GM19395 (cell line): Measurements from ENCODE around the gene CDYL2.
"Not testable (repeated sequence)": the region's sequence is repeated elsewhere in the genome, so short reads cannot be mapped to it uniquely, and the experiment has no call there.

Source experiments
- ATAC-seq: cut with Tn5 transposase; IDR thresholded peaks from one replicate; pipeline ENCODE4 v1.9.1; 2021; ENCODE audit warnings: mild to moderate bottlenecking, moderate library complexity; ENCODE audit not compliant: unreplicated experiment

Gene CDYL2

GRCh38 chr16:80680046-80680445 lies 124.4 kb downstream of the CDYL2 start:
- ATAC-seq, result no peak

GRCh38 chr16:80674884-80675283 lies 129.5 kb downstream of the CDYL2 start:
- no peak for ATAC-seq

GRCh38 chr16:80672379-80672778 lies 132.0 kb downstream of the CDYL2 start:
- ATAC-seq, result no peak

GRCh38 chr16:80671281-80671849 lies 133.0 kb downstream of the CDYL2 start:
- ATAC-seq, result peak; percentile 69

GRCh38 chr16:80670170-80670865 lies 134.1 kb downstream of the CDYL2 start:
- no peak for ATAC-seq

- no peak for ATAC-seq
Observed at GRCh38 chr16:80669673-80670072, 134.7 kb downstream of the CDYL2 start.

GRCh38 chr16:80667925-80668324 lies 136.5 kb downstream of the CDYL2 start:
- no peak for ATAC-seq

- ATAC-seq, result no peak
Observed at GRCh38 chr16:80667251-80667560, 137.2 kb downstream of the CDYL2 start.

- no peak for ATAC-seq
Observed at GRCh38 chr16:80666378-80667250, 137.8 kb downstream of the CDYL2 start.

GRCh38 chr16:80665356-80665755 lies 139.0 kb downstream of the CDYL2 start:
- ATAC-seq, result no peak

GRCh38 chr16:80664786-80665185 lies 139.6 kb downstream of the CDYL2 start:
- ATAC-seq, result no peak

GRCh38 chr16:80664226-80664625 lies 140.2 kb downstream of the CDYL2 start:
- ATAC-seq, result no peak

- no peak for ATAC-seq
Observed at GRCh38 chr16:80663078-80663477, 141.3 kb downstream of the CDYL2 start.

- no peak for ATAC-seq
Observed at GRCh38 chr16:80659865-80660264, 144.5 kb downstream of the CDYL2 start.

GRCh38 chr16:80656711-80657150 lies 147.7 kb downstream of the CDYL2 start:
- ATAC-seq, result peak; percentile 97

- no peak for ATAC-seq
Observed at GRCh38 chr16:80656161-80656560, 148.2 kb downstream of the CDYL2 start.

GRCh38 chr16:80655751-80656150 lies 148.6 kb downstream of the CDYL2 start:
- ATAC-seq, result no peak

GRCh38 chr16:80654094-80654862 lies 150.1 kb downstream of the CDYL2 start:
- no peak for ATAC-seq

- ATAC-seq, result no peak
Observed at GRCh38 chr16:80652441-80652840, 152.0 kb downstream of the CDYL2 start.

GRCh38 chr16:80650281-80650680 lies 154.1 kb downstream of the CDYL2 start:
- ATAC-seq, result not testable (repeated sequence)

GRCh38 chr16:80640316-80640715 lies 164.1 kb downstream of the CDYL2 start:
- no peak for ATAC-seq
